Stimulated activated CD4-positive, alpha-beta T cell treated with anti-CD3 and anti-CD28 coated beads, Interleukin-15, amount 100 ng/mL, for 24 hours (primary cell): ENCODE measurements around the gene MMP19.

Source experiments
- DNase-seq: peaks from one replicate; pipeline ENCODE4 v3.0.0-alpha.2; 2020

MMP19 gene

DNA sequence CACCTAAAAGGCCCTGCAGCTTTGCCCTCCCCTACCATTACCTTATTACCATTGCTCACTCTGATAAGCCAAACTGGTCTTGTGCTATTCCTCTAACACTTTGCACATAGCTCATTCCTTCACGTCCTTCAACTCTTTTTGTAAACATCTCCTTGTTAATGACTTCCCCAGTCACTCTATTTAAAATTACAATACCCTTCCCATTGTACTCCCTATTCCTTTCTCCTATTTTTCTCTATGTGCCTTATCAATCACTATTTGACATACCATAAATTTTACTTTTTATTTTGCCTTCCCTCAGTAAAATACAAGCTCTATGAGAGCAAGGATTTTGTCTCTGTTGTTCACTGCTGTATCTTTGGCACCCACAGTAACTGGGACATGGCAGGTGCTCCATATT is 30.6 kb downstream of the MMP19 start:
- DNase-seq, result no peak

GRCh38 chr12:55809274-55809673 is 33.5 kb downstream of the MMP19 start:
- DNase-seq, result no peak

- no peak for DNase-seq
Observed at GRCh38 chr12:55806982-55807381, 35.8 kb downstream of the MMP19 start.

GRCh38 chr12:55797550-55797949 is 45.2 kb downstream of the MMP19 start:
- no peak for DNase-seq

DNA sequence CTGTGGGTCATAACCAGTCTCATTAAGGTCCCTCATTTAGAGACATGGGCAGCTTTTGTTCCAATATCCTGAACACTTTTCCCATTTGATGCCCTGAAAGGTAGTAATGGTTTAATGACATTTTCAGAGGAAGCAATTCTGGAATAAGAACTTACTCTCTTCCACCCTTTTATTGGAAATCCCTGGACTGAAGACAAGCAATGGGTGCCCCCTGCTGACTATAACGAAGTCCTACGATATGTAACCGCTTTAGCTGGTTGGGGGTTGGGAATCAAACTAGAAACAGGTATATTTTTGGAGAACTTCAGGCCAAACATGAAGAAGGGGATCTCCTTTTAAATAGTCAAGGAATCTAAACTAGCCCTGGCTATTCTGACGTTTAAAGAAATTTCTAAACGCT is 45.7 kb downstream of the MMP19 start:
- no peak for DNase-seq

GRCh38 chr12:55795950-55796349 is 46.8 kb downstream of the MMP19 start:
- DNase-seq, result no peak

DNA sequence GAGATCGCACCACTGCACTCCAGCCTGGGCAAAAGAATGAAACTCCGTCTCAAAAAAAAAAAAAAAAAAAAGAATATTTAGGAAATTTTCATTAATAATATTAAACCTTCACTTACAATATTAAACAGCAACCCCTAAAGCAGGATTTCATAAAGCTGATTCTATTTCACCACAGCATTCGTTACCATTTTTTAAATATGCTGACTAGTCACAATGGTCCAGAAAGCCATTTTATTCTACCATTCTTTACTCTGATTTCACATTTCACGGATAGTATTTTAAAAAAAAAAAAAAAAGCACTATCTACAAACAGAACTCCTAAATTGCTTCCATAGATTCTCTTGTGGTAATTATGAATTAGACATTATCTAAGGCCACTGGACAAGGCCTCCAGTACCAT is 52.8 kb downstream of the MMP19 start:
- no peak for DNase-seq

DNA sequence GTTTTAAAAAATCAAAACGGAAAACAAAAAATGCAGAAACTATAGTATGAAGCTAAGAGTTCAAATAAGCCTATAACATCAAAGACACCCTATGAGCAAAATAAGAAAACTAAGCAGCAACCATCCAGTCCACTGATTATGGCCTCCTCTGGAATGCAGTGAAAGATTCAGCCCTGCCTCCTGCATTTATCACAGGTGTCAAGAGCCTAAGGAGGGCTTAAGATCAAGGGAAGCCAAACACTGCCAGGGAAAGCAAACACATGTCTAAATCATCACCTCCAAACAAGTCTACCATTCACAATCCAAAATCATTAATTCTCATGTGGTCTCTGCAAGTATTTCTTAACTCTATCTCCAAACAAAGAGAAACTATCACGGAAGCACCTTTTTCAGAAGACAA is 53.6 kb downstream of the MMP19 start:
- DNase-seq, result no peak

DNA sequence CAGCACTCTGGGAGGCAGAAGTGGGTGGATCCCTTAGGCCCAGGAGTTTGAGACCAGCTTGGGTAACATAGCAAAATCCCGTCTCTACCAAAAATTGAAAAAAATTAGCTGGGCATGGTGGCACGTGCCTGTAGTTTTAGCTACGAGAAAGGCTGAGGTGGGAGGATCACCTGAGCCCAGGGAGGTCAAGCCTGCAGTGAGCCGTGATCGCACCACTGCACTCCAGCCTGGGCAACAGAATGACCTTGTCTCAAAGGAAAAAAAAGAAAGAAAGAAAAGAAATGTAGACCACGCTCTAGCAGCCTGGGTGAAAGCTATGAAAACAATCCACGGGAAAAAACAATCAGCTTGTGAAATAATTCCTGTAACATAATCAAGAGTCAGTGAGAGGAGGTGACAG is 54.2 kb downstream of the MMP19 start:
- DNase-seq, result no peak
